SIG-M5 treated with dmso at 0.1 percent for 504 hours (cell line): ENCODE results near the gene C15orf39.
"Not testable (repeated sequence)": the region's sequence is repeated elsewhere in the genome, so short reads cannot be mapped to it uniquely, and the experiment has no call there.

Experiments
- DNase-seq: peaks from one replicate; lab custom pipeline; 2025; ENCODE audit not compliant: unreplicated experiment; lab: John Stamatoyannopoulos, UW

The C15orf39 gene

GRCh38 chr15:75209289-75209676 is 7.6 kb downstream of the C15orf39 start:
- DNase-seq, result no peak

DNA sequence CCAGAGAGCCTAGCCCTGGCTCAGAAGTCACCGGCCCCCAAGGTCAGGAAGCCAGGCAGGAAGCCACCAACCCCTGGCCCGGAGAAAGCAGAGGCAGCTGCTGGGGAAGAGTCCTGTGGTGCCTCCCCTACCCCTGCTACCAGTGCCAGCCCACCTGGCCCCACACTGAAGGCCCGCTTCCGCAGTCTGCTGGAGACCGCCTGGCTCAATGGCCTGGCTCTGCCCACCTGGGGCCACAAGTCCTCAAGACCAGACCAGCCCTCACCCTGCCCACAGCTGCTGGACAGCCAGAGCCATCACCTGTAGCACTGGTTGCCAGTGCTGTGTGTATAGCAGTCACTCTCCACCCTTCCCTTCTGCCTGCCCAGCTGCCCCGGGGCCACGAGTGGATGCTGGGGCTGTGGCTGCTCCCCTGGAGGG is 9.1 kb downstream of the C15orf39 start:
- DNase-seq, result no peak

DNA sequence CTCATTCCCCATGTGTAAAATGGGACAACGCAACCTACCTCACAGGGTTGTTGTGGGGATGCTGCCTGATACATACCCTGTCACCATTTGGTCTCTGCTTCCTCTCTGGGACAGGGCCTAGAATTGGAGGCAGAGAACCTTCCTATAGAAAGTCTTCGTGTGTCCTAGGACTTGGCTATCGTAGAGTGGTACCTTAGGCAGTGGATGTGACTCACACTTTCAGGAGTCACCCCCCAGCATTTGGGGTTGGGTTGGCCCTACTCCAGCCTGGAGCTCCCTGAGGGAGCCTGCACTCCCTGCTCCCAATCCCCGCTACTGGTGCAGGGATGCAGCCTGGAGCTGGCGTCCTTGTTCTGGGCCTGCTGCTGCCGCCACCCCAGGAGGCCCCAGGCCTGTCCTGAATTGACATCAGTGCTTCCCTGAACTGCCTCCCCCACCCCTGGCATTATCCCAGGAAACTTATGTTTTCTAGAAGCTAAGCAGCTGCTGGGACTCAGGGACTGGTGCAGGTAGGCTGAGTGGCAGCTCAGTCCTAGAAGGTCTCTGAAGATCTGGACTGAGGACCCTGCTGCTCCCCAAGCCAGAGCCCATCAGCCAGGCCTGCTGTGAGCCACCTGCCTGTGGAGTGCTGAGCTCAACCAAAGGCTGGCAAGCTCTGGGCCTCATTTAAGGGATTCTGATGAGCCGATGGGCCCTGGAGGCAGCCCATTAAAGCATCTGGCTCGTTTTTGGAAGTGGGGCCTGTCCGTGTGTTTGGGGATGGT is 9.9 kb downstream of the C15orf39 start:
- no peak for DNase-seq

- no peak for DNase-seq
Observed at GRCh38 chr15:75212200-75212858, 10.6 kb downstream of the C15orf39 start.

GRCh38 chr15:75213212-75213767 is 11.6 kb downstream of the C15orf39 start:
- DNase-seq, result no peak

DNA sequence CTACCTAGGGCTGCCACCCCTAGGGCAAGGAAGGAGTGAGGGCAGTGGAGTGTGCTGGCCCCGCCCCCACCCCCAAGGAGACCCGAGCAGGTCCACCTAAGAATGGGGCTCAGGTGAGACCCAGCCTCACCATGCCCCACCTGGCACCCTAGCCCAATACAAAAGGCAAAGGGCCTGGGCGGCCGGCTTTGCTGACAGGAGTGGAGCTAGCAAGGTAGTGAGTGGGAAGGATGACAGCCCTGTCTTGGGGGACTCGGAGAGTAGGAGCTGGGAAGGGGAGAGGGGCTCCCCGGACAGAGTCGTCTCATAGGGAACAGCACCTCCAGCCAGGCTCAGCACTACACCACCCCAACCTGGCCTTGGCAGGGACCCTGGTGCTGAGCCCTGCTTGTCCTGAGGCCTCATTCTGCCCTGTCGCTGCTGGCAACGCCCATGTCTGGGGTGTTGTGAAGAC is 12.1 kb downstream of the C15orf39 start:
- no peak for DNase-seq

GRCh38 chr15:75214293-75215096 is 12.8 kb downstream of the C15orf39 start:
- DNase-seq, result no peak

- DNase-seq, result no peak
Observed at GRCh38 chr15:75215107-75216004, 13.7 kb downstream of the C15orf39 start.

- DNase-seq, result no peak
Observed at GRCh38 chr15:75217012-75217411, 15.3 kb downstream of the C15orf39 start.

DNA sequence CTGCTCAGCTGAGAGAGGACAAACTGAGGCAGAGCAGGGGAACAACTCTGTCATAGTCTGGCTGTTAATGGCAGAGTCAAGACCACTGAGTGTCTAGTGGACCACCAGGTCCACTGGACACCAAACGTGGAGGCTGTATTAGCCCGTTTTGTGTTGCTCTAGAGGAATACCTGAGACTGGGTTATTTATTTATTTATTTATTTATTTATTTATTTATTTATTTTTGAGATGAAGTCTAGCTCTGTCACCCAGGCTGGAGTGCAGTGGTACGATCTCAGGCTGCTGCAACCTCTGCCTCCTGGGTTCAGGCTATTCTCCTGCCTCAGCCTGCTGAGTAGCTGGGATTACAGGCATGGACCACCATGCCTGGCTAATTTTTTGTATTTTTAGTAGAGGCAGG is 15.9 kb downstream of the C15orf39 start:
- DNase-seq, result not testable (repeated sequence)

DNA sequence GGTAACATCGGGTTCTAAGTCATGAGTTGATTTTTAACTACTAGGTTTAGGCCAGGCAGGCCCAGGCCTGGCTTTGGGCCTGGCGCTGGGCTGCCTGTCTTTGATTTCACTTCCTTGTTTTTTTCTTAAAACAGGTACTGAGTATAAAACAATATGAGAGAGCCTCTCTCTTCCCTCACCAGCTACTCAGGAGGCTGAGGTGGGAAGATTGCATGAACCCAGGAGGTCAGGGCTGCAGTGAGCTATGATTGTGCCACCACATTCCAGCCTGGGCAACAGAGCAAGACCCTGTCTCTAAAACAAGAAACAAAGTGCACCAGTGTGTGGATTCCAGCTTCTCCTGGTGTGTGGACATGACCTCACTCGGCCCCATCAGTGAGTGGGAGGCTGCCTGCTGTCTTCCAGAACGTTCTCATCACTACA is 17.8 kb downstream of the C15orf39 start:
- not testable (repeated sequence) for DNase-seq

GRCh38 chr15:75223688-75224087 is 22.0 kb downstream of the C15orf39 start:
- no peak for DNase-seq

- no peak for DNase-seq
Observed at GRCh38 chr15:75224281-75224680, 22.6 kb downstream of the C15orf39 start.

- not testable (repeated sequence) for DNase-seq
Observed at GRCh38 chr15:75225102-75225836, 23.6 kb downstream of the C15orf39 start.

DNA sequence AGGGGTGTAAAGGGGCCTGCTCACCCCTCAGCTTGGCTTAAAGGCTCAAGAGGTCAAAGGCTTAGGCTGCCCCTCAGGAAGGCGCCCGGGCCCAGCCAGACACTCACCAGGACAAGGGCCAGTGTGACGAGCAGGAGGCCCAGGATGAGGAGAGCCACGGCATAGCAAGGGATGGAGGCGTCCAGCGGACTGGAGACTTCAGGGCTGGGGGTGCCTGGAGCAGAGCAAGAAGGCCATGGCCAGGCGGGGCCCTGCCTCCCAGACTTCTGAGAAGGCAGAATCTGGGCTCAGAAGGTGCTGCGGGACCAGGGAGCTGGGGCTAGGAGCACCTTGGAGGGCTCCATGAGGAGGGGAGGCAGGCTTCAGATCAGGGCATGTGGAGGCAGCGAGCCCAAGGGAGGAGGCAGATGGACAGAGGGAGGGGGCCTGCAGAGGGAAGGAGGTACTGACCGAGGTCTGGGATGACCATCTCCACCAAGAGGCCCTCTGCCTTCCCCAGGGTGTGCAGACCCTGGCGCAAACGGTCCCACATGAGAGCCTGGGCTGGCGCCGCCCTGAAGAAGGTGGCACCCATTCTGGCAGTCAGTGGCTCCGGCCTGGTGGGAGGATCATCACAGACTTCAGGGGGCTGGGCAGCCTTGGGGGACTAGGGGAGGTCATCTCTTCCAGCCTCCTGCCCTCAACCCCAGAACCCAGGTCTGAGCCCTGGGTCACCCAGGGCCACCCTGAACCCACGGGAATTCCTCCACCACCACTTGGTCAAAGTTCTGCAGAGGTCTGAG is 24.5 kb downstream of the C15orf39 start:
- DNase-seq, result no peak

- DNase-seq, result not testable (repeated sequence)
Observed at GRCh38 chr15:75227112-75227511, 25.4 kb downstream of the C15orf39 start.

GRCh38 chr15:75227663-75228280 is 26.1 kb downstream of the C15orf39 start:
- DNase-seq, result no peak

DNA sequence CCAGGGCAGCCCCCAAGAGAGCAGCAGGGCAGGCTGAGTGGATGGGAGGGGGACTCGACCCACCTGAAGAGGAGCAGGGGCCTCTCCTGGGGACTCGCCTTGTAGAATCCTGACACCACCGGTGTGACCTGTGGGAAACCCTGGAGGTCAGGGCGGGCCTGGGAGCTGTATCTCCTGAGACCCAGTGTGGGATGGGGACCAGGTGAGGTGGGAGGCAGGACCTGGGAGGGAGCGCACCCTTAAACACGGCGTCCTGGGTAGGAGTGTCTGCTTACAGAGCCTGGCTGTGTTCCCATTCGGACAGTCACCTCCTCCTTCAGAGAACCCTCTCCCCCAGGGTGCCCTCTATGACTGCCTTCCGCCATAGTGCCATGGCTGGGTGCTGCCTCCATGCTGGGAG is 27.1 kb downstream of the C15orf39 start:
- no peak for DNase-seq
